ENCODE data around the gene HAL. TPM values are rescaled to one million over a fixed set of nuclear protein-coding genes. Genes with fewer than 3 reads are reported as not detected.
A peak's percentile ranks its signal among the peaks of the same experiment; 100 is the strongest.

The HAL gene
- total and polyA plus RNA-seq, 2 of the 13 experiments (the other 11 are each of a cell fraction or from before 2014, with no cell fraction given) = 0.89 to 37.8 TPM

DNA sequence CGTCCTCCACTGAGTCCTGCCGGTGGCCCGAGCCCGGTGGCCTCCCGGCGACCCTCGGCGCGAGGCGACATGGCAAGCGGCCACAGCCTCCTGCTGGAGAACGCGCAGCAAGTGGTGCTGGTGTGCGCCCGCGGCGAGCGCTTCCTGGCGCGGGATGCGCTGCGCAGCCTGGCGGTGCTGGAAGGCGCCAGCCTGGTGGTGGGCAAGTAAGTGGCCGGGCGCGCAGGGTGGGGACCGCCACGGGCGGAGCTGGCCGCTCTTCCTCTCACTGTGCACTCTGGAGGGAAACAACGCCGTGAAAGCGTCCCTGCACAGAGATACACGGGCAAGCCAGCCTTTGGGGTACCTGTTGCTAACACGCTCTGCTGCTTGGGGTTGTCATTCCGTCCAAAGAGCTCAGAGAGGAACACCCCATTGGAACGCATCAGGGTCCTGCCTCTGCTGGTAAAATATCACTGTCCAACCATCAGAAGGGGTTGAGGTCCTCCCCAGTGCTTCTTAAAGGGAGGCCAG lies 52.8 kb downstream of the HAL start, which contains the start of gene AMDHD1 (continued):
- TF ChIP-seq MYPOP (CRISPR knock-in tag; IDR thresholded peaks at IDR 0.05) = peak; percentile 88; the same call in 1 of the 2 replicates
- peak; percentile 67; the same call in 1 of the 2 replicates for TF ChIP-seq ZNF768 (CRISPR knock-in tag; IDR thresholded peaks at IDR 0.05)
- no peak; the same call in 1 of the 2 replicates for TF ChIP-seq ZNF33B (CRISPR knock-in tag; IDR thresholded peaks at IDR 0.05)
- no peak for TF ChIP-seq ZNF383 (CRISPR knock-in tag; IDR thresholded peaks at IDR 0.05; ENCODE audit: borderline replicate concordance)
- TF ChIP-seq, protein P1, sequence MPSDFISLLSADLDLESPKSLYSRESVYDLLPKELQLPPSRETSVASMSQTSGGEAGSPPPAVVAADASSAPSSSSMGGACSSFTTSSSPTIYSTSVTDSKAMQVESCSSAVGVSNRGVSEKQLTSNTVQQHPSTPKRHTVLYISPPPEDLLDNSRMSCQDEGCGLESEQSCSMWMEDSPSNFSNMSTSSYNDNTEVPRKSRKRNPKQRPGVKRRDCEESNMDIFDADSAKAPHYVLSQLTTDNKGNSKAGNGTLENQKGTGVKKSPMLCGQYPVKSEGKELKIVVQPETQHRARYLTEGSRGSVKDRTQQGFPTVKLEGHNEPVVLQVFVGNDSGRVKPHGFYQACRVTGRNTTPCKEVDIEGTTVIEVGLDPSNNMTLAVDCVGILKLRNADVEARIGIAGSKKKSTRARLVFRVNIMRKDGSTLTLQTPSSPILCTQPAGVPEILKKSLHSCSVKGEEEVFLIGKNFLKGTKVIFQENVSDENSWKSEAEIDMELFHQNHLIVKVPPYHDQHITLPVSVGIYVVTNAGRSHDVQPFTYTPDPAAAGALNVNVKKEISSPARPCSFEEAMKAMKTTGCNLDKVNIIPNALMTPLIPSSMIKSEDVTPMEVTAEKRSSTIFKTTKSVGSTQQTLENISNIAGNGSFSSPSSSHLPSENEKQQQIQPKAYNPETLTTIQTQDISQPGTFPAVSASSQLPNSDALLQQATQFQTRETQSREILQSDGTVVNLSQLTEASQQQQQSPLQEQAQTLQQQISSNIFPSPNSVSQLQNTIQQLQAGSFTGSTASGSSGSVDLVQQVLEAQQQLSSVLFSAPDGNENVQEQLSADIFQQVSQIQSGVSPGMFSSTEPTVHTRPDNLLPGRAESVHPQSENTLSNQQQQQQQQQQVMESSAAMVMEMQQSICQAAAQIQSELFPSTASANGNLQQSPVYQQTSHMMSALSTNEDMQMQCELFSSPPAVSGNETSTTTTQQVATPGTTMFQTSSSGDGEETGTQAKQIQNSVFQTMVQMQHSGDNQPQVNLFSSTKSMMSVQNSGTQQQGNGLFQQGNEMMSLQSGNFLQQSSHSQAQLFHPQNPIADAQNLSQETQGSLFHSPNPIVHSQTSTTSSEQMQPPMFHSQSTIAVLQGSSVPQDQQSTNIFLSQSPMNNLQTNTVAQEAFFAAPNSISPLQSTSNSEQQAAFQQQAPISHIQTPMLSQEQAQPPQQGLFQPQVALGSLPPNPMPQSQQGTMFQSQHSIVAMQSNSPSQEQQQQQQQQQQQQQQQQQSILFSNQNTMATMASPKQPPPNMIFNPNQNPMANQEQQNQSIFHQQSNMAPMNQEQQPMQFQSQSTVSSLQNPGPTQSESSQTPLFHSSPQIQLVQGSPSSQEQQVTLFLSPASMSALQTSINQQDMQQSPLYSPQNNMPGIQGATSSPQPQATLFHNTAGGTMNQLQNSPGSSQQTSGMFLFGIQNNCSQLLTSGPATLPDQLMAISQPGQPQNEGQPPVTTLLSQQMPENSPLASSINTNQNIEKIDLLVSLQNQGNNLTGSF (CRISPR knock-in tag; IDR thresholded peaks at IDR 0.05) = peak; percentile 60; the same call in 1 of the 2 replicates
- TF ChIP-seq PHF20 (CRISPR knock-in tag; IDR thresholded peaks at IDR 0.05) = no peak
- peak; percentile 45; the same call in 1 of the 2 replicates for TF ChIP-seq KDM5B (CRISPR knock-in tag; IDR thresholded peaks at IDR 0.05; ENCODE audit: borderline replicate concordance)
- no peak for TF ChIP-seq ZNF746 (CRISPR knock-in tag; IDR thresholded peaks at IDR 0.05)
- TF ChIP-seq, protein P2, sequence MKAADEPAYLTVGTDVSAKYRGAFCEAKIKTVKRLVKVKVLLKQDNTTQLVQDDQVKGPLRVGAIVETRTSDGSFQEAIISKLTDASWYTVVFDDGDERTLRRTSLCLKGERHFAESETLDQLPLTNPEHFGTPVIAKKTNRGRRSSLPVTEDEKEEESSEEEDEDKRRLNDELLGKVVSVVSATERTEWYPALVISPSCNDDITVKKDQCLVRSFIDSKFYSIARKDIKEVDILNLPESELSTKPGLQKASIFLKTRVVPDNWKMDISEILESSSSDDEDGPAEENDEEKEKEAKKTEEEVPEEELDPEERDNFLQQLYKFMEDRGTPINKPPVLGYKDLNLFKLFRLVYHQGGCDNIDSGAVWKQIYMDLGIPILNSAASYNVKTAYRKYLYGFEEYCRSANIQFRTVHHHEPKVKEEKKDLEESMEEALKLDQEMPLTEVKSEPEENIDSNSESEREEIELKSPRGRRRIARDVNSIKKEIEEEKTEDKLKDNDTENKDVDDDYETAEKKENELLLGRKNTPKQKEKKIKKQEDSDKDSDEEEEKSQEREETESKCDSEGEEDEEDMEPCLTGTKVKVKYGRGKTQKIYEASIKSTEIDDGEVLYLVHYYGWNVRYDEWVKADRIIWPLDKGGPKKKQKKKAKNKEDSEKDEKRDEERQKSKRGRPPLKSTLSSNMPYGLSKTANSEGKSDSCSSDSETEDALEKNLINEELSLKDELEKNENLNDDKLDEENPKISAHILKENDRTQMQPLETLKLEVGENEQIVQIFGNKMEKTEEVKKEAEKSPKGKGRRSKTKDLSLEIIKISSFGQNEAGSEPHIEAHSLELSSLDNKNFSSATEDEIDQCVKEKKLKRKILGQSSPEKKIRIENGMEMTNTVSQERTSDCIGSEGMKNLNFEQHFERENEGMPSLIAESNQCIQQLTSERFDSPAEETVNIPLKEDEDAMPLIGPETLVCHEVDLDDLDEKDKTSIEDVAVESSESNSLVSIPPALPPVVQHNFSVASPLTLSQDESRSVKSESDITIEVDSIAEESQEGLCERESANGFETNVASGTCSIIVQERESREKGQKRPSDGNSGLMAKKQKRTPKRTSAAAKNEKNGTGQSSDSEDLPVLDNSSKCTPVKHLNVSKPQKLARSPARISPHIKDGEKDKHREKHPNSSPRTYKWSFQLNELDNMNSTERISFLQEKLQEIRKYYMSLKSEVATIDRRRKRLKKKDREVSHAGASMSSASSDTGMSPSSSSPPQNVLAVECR (CRISPR knock-in tag; IDR thresholded peaks at IDR 0.05; ENCODE audit: borderline replicate concordance) = 0 out of 2 replicates have a peak, but pooled peaks have one; percentile 67
- TF ChIP-seq IKZF4 (CRISPR knock-in tag; IDR thresholded peaks at IDR 0.05; ENCODE audit: borderline replicate concordance, low read depth, not compliant biosample characterization) = no peak
- no peak for TF ChIP-seq ZUFSP (CRISPR knock-in tag; IDR thresholded peaks at IDR 0.05; ENCODE audit: borderline replicate concordance)
- TF ChIP-seq ZNF282 (IDR thresholded peaks at IDR 0.05; ENCODE audit: partially characterized antibody) = no peak
- no peak for TF ChIP-seq ZBTB21 (CRISPR knock-in tag; IDR thresholded peaks at IDR 0.05)
- TF ChIP-seq TRIM24 (CRISPR knock-in tag; IDR thresholded peaks at IDR 0.05) = no peak
- no peak for TF ChIP-seq ZNF207 (IDR thresholded peaks at IDR 0.05; ENCODE audit: borderline replicate concordance)
- peak; percentile 57 for TF ChIP-seq SAP130 (CRISPR knock-in tag; IDR thresholded peaks at IDR 0.05; ENCODE audit: low read depth)
